Measurements from ENCODE around the gene ZNF318. TPM values are rescaled to one million over a fixed set of nuclear protein-coding genes. Genes with fewer than 3 reads are reported as not detected.

ZNF318 gene
- total and polyA plus RNA-seq, 10 donors = 8.6 to 56.9 (median 33.1) TPM

DNA sequence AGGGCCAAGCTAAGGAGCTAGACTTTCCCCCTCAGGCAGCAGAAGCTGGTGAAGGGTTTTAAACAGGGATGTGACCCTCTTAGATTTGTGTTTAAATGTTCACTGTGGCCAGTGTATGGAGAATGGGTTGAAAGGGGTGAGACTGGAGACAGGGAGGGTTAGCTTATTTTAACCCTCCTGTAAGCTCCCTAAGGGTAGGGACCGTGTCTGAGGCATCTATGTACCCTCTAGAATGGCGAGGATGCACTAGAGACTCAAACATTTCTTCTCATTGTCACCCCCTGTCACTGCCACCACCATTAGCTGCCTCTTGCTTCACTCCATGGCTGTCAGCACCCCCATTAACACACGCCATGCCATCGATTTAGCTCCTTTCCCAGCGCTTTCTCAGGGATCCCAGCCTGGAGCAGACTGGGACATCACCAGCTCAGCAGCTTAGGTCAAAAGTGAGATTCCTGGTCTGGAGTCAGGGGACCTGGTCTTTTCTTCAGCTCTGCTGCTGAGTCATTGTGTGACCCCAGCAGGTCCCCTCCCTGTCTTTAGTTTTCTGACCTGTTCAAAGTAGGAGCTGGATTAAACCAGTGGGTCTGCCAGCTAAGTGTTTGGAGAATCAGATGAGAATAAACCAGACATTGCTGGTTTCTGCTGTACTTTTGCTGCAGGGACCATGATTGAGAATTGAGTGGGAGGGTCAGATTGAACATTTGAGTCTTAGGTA is 72.5 kb downstream of the ZNF318 start:
- no peaks in the 10 kb centered on the region for H3K36me3 ChIP-seq
- no peaks in the 10 kb centered on the region for H3K4me1 ChIP-seq
- no peaks in the 10 kb centered on the region for H3K9me3 ChIP-seq
- H3K4me3 ChIP-seq = no peak overlapping the region
- peaks cover 0 to 36% (median 0%) of the 10 kb centered on the region in 7 donors for H3K27me3 ChIP-seq (replicated peaks in 1 of 7)
- H3K27ac ChIP-seq = no peak overlapping the region
- 73 to 88% (median 82%) methylated on average over 5 of the region's 5 CpGs for WGBS, 5 donors
- DNase-seq = no peak
- intact Hi-C loops (cut with DNase I; ENCODE audit: low total_unique reads) = no loop called here
- TF ChIP-seq POLR2A (IDR thresholded peaks at IDR 0.05) (no peak), POLR2AphosphoS5 (IDR thresholded peaks at IDR 0.05) (no peak)
- TF ChIP-seq, protein P1, sequence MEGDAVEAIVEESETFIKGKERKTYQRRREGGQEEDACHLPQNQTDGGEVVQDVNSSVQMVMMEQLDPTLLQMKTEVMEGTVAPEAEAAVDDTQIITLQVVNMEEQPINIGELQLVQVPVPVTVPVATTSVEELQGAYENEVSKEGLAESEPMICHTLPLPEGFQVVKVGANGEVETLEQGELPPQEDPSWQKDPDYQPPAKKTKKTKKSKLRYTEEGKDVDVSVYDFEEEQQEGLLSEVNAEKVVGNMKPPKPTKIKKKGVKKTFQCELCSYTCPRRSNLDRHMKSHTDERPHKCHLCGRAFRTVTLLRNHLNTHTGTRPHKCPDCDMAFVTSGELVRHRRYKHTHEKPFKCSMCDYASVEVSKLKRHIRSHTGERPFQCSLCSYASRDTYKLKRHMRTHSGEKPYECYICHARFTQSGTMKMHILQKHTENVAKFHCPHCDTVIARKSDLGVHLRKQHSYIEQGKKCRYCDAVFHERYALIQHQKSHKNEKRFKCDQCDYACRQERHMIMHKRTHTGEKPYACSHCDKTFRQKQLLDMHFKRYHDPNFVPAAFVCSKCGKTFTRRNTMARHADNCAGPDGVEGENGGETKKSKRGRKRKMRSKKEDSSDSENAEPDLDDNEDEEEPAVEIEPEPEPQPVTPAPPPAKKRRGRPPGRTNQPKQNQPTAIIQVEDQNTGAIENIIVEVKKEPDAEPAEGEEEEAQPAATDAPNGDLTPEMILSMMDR (IDR thresholded peaks at IDR 0.05 in 8 of 11, conservative IDR thresholded peaks at IDR 0.05 in 3 of 11) = no peak

DNA sequence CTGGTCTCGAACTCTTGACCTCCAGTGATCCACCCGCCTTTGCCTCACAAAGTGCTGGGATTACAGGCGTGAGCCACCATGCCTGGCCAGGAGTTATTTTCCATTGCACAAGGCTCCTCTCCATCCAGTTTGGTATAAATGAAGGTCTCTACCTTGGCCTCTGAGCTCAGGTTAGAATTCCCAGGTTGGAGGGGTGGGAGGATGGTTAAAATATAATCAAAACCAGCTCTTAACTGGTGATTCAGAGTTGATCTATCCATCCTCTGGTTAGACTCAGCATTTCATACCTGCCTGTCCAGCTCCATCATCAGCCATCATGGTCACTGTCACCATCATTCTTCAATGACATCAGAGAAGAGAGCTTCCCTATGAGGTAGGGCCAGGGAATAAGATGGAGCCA is 74.0 kb downstream of the ZNF318 start:
- whole genome bisulfite sequencing, 5 donors = 76 to 93% (median 89%) methylated on average over 3 of the region's 3 CpGs
- TF ChIP-seq, protein P1 (IDR thresholded peaks at IDR 0.05 in 8 of 11, conservative IDR thresholded peaks at IDR 0.05 in 3 of 11) = no peak
- TF ChIP-seq POLR2AphosphoS5 (IDR thresholded peaks at IDR 0.05) (no peak), POLR2A (IDR thresholded peaks at IDR 0.05) (no peak)
- intact Hi-C loops (cut with DNase I; ENCODE audit: low total_unique reads) = no loop called here
- Histone ChIP-seq H3K27me3 (replicated peaks in 1 of 7) (peaks cover 0 to 28% (median 0%) of the 10 kb centered on the region in 7 donors), H3K36me3 (no peaks in the 10 kb centered on the region), H3K27ac (no peak overlapping the region), H3K9me3 (no peaks in the 10 kb centered on the region), H3K4me1 (no peaks in the 10 kb centered on the region), H3K4me3 (no peak overlapping the region)
- DNase-seq = no peak

- no peak overlapping the region for H3K4me3 ChIP-seq
- H3K27ac ChIP-seq = no peak overlapping the region
- 79 to 90% (median 82%) methylated on average over 3 of the region's 3 CpGs for WGBS, 5 donors
- DNase-seq = no peak
- peaks cover 0 to 21% (median 0%) of the 10 kb centered on the region in 7 donors for H3K27me3 ChIP-seq (replicated peaks in 1 of 7)
- H3K4me1 ChIP-seq = no peaks in the 10 kb centered on the region
- intact Hi-C loops (cut with DNase I; ENCODE audit: low total_unique reads) = no loop called here
- TF ChIP-seq POLR2AphosphoS5 (IDR thresholded peaks at IDR 0.05) (no peak), POLR2A (IDR thresholded peaks at IDR 0.05) (no peak)
- H3K9me3 ChIP-seq = no peaks in the 10 kb centered on the region
- H3K36me3 ChIP-seq = no peaks in the 10 kb centered on the region
These were observed 74.9 kb downstream of the ZNF318 start for GRCh38 chr6:43294536-43294935.

- intact Hi-C loops (cut with DNase I; ENCODE audit: low total_unique reads) = no loop called here
These were observed 75.7 kb downstream of the ZNF318 start for GRCh38 chr6:43293698-43294097.

More at GRCh38 chr6:43293698-43294097, 75.7 kb downstream of the ZNF318 start:
- WGBS, 5 donors = 85 to 91% (median 89%) methylated on average over 3 of the region's 3 CpGs
- DNase-seq = no peak
- H3K4me3 ChIP-seq = no peak overlapping the region
- H3K4me1 ChIP-seq = no peaks in the 10 kb centered on the region
- no peaks in the 10 kb centered on the region for H3K36me3 ChIP-seq
- H3K27me3 ChIP-seq (replicated peaks in 1 of 7) = peaks cover 0 to 14% (median 0%) of the 10 kb centered on the region in 7 donors
- TF ChIP-seq POLR2AphosphoS5 (IDR thresholded peaks at IDR 0.05) (no peak), POLR2A (IDR thresholded peaks at IDR 0.05) (no peak)
- TF ChIP-seq, protein P1 (IDR thresholded peaks at IDR 0.05 in 8 of 11, conservative IDR thresholded peaks at IDR 0.05 in 3 of 11) = no peak
- H3K9me3 ChIP-seq = no peaks in the 10 kb centered on the region
- no peak overlapping the region for H3K27ac ChIP-seq

Data from spleen (tissue), 11 donors.